HG03378 (cell line): ENCODE measurements around the gene YJEFN3.

ENCODE experiments used
- ATAC-seq: cut with Tn5 transposase; IDR thresholded peaks from one replicate; pipeline ENCODE4 v1.9.1; 2021; ENCODE audit warnings: mild to moderate bottlenecking, moderate library complexity; ENCODE audit not compliant: unreplicated experiment

The YJEFN3 gene

DNA sequence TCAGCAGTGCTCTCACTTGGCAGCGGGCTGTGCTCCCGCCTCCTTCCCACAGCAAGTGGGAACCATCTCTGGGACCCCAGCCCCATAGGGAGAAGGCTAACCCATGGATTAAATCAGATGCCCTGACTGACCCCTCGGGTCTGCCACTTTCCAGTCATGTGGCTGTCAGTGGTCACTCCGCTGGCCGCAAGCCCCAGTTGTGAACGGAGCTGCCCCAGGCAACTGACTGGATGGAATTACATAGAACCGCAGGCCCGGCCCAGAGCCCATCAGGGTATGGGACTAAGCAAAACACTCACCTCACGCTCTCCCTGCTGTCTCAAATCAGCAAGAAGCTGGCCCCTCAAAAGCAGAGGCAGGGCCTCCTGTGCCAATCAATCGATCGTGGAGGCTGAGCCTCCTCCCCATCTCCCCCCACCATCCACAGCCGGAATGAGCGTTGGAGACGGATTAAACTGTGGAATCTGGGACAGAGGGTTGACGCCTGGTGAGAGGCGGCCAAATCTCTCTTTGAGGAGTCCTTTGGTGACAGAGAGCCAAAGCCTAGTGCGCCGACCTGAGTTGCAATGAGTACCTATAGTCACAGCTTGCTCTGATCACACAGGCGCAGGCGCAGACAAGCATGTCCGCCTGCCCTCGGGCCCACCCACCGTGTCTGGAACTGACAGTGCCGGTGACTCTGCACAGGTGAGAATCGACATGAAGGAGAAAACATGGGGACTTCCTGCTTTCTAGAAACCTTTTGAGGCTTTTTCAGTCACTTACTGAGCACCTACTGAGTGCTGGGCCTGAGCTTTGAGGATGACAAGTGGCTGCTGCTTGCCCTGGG is 51.0 kb downstream of the YJEFN3 start:
- ATAC-seq = no peak

DNA sequence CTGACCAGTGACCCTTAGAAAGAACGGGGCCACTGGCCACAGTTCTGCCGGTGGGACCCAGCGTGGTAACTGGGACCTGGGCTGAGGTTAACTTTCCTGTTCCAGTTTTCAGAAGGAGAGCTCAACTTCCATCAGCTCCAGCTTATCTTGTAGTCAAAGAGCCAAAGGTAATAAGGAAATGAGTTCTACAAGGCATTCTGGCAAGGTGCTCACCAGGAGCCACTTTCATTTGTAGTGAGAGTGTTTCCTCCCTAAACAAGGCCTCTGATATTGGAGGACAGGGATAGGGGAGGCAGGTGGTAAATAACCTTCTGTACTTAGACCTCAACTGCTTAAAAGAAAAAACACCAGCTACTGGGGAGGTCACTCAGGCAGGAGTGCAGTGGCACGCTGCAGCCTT is 51.7 kb downstream of the YJEFN3 start:
- ATAC-seq = no peak

DNA sequence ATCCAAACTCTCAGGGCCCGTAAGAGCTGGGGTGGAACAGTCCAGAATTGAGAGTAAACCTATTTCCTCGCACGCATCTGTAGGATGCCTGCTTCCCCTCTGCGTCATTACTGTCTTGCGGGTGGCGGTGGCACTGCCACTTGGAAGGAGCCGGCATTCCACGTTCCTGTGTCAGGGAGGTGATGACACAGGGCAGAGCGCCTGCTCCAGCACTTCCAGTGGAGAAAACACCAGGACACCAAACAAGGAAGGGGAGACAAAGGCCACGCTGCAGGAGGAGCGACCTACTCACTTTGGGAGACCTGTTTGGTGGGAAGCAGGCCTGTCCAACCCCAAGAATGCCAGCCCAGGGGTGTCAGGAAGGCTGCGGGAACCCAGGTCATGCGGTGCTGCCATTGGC is 52.7 kb downstream of the YJEFN3 start:
- ATAC-seq = no peak

DNA sequence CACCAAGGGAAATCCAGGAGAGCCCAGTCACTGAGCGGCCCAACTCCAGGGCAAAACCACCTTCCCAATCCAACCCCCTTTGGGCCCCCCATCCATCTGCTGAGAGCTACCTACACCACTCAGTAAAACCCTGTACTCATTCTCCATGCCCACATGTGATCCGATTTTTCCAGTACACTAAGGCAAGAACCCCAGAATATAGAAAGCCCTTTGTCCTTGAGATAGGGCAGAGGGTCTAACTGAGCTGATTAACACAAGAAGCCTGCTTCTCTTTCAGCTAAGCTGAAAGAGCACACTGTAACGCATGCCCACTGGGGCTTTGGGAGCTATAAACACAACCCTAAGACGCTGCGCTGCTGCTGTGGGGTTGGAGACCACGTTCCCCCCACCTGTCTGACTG is 53.8 kb downstream of the YJEFN3 start:
- no peak for ATAC-seq

DNA sequence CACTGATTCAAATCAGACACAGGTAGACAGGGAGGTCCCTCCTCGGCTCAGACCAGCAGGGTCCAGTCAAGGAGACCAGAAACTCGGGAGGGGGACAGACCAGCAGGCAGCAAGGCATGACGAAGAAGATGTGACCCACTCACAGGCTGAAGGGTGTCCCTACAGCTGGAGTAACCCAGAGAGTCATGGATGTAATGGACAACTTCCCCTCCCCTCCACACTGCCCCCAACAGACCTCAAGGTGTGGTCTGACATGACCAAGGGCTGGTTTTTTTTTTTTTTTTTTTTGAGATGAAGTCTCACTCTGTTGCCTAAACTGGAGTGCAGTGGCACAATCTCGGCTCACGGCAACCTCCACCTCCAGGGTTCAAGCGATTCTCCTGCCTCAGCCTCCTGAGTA is 55.6 kb downstream of the YJEFN3 start:
- ATAC-seq = no peak
